WI38 (cell line): ENCODE measurements around the gene ZBED5.

Source experiments
- H3K4me3 ChIP-seq: 2 replicates; pipeline ENCODE4 v1.5.1; 2011; ENCODE audit warnings: low read depth, mild to moderate bottlenecking, control low read depth, low read length
- CTCF ChIP-seq: IDR thresholded peaks from 2 replicates; pipeline ENCODE4 v1.5.1; 2012; ENCODE audit warnings: low read depth, mild to moderate bottlenecking, control low read depth, low read length

The ZBED5 gene

DNA sequence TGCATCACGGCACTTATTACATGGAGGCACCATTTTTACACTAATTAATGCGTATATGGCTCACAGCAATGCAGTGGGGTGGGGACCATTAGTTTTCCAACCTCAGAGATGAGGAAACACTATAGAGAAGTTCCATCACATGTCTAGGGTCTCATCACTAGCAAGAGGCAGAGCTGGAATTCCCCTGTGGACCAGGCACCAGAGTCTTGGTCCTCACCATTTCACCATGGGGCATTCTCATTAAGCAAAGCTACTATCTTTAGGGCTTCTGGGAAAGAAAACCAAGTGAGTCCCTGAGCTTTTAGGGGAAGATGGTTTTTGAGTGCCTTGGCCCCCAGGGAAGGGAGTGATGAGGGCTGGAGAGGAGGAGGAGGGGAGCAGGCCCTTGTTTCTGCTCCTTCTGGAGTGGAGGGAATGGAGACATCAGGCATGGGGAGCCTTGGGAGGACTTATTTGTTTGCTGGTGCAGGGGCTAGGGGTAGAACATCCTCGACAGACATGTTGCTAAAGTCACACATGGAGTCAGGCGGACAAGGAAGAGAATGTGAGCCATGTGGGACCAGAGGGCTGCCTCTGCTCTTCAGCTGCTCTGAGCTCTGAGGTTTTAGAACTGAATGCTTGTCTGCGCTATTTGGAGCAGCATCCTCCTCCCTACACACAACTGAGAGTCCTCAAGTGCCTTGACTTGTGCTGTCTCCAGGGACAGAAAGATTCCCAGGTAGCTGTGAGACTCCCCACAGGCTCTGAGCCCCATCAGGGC, 40.3 kb upstream of the ZBED5 start:
- TF ChIP-seq CTCF = no peak
- H3K4me3 ChIP-seq = peak overlapping the region; percentile 44

DNA sequence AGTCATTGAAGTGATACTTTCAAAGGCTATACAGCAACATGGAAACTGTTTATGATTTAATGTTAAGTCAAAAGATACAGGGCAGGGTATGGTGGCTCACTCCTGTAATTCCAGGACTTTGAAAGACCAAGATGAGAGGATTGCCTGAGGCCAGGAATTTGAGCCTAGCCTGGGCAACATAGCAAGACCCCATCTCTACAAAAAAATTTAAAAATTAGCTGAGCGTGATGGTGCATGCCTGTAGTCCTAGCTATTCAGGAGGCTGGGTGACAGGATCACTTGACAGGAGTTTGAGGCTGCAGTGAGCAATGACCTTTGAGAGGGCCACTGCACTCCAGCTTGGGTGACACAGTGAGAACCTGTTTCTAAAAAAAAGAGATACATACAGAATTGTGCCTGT, 39.3 kb upstream of the ZBED5 start:
- no peak overlapping the region for H3K4me3 ChIP-seq
- no peak for TF ChIP-seq CTCF

DNA sequence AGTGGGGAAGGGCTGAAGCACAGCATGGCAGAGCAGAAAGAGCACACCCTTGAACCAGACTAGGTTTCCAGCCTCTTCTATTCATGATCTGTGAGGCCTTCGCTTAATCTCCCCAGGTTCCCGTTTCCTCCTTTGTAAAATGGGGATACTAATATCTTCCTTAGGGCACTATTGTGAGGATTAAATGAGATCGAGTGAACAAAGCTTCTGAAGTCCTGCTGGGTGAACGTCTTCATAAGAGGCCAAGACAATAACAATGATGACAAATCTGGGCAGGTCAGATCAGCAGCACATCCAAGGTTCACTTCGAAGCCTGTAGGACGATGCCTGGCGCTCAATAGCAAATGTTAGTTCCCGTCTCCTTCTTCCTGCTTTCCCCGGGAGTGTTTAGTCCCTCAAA, 38.6 kb upstream of the ZBED5 start:
- TF ChIP-seq CTCF = no peak

GRCh38 chr11:10895285-10895684, 37.4 kb upstream of the ZBED5 start:
- no peak overlapping the region for H3K4me3 ChIP-seq
- TF ChIP-seq CTCF = no peak

More for the DNA sequence above, 38.6 kb upstream of the ZBED5 start:
- no peak overlapping the region for H3K4me3 ChIP-seq

- no peak for TF ChIP-seq CTCF
- no peak overlapping the region for H3K4me3 ChIP-seq
Observed at GRCh38 chr11:10894666-10895065, 36.8 kb upstream of the ZBED5 start.

DNA sequence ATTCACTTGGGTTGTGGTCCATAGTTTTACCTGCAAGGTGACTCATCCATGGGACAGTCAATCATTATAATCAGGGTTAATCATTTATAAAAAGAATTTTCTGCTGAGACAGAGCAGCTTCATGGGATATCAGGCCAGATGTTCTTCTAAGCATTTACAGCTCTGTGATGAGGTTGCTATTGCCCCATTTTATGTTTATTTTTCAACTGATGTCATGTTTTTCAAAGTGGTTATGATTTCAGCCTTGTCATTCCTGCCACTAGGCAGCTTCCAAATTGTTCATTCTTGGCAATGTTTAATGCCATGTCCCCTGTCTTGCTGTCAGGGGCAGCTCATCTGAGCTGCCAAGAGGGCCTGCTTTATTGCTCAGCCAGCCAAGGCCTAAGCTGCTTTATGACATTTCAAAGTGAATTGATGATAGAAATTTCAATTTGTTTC, 35.9 kb upstream of the ZBED5 start:
- peak; percentile 43 for TF ChIP-seq CTCF
- H3K4me3 ChIP-seq = no peak overlapping the region

- no peak for TF ChIP-seq CTCF
- H3K4me3 ChIP-seq = no peak overlapping the region
Observed at GRCh38 chr11:10892250-10892649, 34.4 kb upstream of the ZBED5 start.
